ENCODE results near the gene NTM. TPM values are rescaled to one million over a fixed set of nuclear protein-coding genes. Genes with fewer than 3 reads are reported as not detected.

The NTM gene
- total and polyA plus RNA-seq, 2 of the 8 experiments (the other 6 are each of a cell fraction or from before 2014, with no cell fraction given): 13.4 to 20.0 TPM

- Histone ChIP-seq H2BK15ac (ENCODE audit: low read length) (no peak overlapping the region), H4K5ac (ENCODE audit: insufficient read length, low read depth, low read length) (no peak overlapping the region), H3K4me1 (replicated peaks in 1 of 4; ENCODE audit: control insufficient read depth in 3 of 4, insufficient read depth in 4 of 4, low read length in 3 of 4) (no peaks in the 10 kb centered on the region), H3K27ac (ENCODE audit: low read depth, low read length) (no peak overlapping the region), H4K20me1 (replicated peaks in 1 of 2; ENCODE audit: control insufficient read depth in 1 of 2, insufficient read depth in 2 of 2, low read length in 2 of 2) (no peaks in the 10 kb centered on the region), H3K27me3 (replicated peaks in 1 of 4; ENCODE audit: control insufficient read depth in 3 of 4, extremely low read depth in 1 of 4, insufficient read depth in 3 of 4, low read length in 3 of 4) (no peaks in the 10 kb centered on the region), H2BK5ac (ENCODE audit: low read depth, low read length) (no peak overlapping the region), H2BK120ac (replicated peaks; ENCODE audit: low read depth, low read length) (no peak overlapping the region), H2BK12ac (ENCODE audit: low read depth, low read length) (no peak overlapping the region), H3K56ac (replicated peaks; ENCODE audit: insufficient read length, low read depth, low read length) (no peak overlapping the region), H3K36me3 (ENCODE audit: control insufficient read depth in 2 of 4, insufficient read depth in 4 of 4, low read length in 3 of 4) (no peaks in the 10 kb centered on the region), H2AK5ac (ENCODE audit: low read depth, low read length) (no peak overlapping the region), H3K79me2 (ENCODE audit: control insufficient read depth in 1 of 2, insufficient read depth in 2 of 2, low read length in 2 of 2) (no peaks in the 10 kb centered on the region), H3K4ac (replicated peaks; ENCODE audit: insufficient read length, low read depth, low read length) (no peak overlapping the region), H4K8ac (ENCODE audit: extremely low read depth, insufficient read depth, low read length) (no peak overlapping the region), H3K18ac (ENCODE audit: extremely low read depth, low read length) (no peak overlapping the region), H3K79me1 (ENCODE audit: low read depth, low read length) (no peaks in the 10 kb centered on the region; the same call in 1 of the 2 replicates), H3K4me3 (ENCODE audit: extremely low read depth in 1 of 4, insufficient read depth in 2 of 4, low read depth in 3 of 4, low read length in 4 of 4) (no peak overlapping the region), H3K14ac (ENCODE audit: insufficient read length) (no peak overlapping the region), H4K91ac (replicated peaks; ENCODE audit: insufficient read length, low read length) (no peak overlapping the region), H2AFZ (ENCODE audit: low read length) (no peak overlapping the region), H3K23ac (ENCODE audit: insufficient read length) (no peak overlapping the region), H3K23me2 (ENCODE audit: low read depth, low read length) (no peaks in the 10 kb centered on the region; the same call in 1 of the 2 replicates), H2BK20ac (ENCODE audit: low read length) (no peak overlapping the region), H3K4me2 (ENCODE audit: insufficient read depth in 1 of 2, low read depth in 2 of 2, low read length in 2 of 2) (no peak overlapping the region), H3K9me3 (ENCODE audit: insufficient read depth in 2 of 2, low read depth in 1 of 2, low read length in 1 of 2) (no peaks in the 10 kb centered on the region), H3K9ac (replicated peaks in 1 of 4; ENCODE audit: extremely low read depth in 1 of 4, low read depth in 3 of 4, low read length in 3 of 4) (no peak overlapping the region)
- no peak for DNase-seq (ENCODE audit: low read depth in 1 of 2, low spot score in 2 of 2)
- whole genome bisulfite sequencing, 2 experiments (ENCODE audit: extremely low coverage in 1 of 2, insufficient coverage in 1 of 2, insufficient read length in 1 of 2, insufficient replicate concordance in 2 of 2, low coverage in 1 of 2, low lambda C conversion rate in 2 of 2, missing lambda C conversion rate in 1 of 2): 85% methylated on average over 2 of the region's 2 CpGs; no CpG with 5 or more reads in 1 of the 2 experiments
- no peak for FAIRE-seq
- ChIA-PET POLR2A (ENCODE audit: partially characterized antibody) (no interaction called here), CTCF (ENCODE audit: partially characterized antibody) (no interaction called here)
- TF ChIP-seq, protein P1, sequence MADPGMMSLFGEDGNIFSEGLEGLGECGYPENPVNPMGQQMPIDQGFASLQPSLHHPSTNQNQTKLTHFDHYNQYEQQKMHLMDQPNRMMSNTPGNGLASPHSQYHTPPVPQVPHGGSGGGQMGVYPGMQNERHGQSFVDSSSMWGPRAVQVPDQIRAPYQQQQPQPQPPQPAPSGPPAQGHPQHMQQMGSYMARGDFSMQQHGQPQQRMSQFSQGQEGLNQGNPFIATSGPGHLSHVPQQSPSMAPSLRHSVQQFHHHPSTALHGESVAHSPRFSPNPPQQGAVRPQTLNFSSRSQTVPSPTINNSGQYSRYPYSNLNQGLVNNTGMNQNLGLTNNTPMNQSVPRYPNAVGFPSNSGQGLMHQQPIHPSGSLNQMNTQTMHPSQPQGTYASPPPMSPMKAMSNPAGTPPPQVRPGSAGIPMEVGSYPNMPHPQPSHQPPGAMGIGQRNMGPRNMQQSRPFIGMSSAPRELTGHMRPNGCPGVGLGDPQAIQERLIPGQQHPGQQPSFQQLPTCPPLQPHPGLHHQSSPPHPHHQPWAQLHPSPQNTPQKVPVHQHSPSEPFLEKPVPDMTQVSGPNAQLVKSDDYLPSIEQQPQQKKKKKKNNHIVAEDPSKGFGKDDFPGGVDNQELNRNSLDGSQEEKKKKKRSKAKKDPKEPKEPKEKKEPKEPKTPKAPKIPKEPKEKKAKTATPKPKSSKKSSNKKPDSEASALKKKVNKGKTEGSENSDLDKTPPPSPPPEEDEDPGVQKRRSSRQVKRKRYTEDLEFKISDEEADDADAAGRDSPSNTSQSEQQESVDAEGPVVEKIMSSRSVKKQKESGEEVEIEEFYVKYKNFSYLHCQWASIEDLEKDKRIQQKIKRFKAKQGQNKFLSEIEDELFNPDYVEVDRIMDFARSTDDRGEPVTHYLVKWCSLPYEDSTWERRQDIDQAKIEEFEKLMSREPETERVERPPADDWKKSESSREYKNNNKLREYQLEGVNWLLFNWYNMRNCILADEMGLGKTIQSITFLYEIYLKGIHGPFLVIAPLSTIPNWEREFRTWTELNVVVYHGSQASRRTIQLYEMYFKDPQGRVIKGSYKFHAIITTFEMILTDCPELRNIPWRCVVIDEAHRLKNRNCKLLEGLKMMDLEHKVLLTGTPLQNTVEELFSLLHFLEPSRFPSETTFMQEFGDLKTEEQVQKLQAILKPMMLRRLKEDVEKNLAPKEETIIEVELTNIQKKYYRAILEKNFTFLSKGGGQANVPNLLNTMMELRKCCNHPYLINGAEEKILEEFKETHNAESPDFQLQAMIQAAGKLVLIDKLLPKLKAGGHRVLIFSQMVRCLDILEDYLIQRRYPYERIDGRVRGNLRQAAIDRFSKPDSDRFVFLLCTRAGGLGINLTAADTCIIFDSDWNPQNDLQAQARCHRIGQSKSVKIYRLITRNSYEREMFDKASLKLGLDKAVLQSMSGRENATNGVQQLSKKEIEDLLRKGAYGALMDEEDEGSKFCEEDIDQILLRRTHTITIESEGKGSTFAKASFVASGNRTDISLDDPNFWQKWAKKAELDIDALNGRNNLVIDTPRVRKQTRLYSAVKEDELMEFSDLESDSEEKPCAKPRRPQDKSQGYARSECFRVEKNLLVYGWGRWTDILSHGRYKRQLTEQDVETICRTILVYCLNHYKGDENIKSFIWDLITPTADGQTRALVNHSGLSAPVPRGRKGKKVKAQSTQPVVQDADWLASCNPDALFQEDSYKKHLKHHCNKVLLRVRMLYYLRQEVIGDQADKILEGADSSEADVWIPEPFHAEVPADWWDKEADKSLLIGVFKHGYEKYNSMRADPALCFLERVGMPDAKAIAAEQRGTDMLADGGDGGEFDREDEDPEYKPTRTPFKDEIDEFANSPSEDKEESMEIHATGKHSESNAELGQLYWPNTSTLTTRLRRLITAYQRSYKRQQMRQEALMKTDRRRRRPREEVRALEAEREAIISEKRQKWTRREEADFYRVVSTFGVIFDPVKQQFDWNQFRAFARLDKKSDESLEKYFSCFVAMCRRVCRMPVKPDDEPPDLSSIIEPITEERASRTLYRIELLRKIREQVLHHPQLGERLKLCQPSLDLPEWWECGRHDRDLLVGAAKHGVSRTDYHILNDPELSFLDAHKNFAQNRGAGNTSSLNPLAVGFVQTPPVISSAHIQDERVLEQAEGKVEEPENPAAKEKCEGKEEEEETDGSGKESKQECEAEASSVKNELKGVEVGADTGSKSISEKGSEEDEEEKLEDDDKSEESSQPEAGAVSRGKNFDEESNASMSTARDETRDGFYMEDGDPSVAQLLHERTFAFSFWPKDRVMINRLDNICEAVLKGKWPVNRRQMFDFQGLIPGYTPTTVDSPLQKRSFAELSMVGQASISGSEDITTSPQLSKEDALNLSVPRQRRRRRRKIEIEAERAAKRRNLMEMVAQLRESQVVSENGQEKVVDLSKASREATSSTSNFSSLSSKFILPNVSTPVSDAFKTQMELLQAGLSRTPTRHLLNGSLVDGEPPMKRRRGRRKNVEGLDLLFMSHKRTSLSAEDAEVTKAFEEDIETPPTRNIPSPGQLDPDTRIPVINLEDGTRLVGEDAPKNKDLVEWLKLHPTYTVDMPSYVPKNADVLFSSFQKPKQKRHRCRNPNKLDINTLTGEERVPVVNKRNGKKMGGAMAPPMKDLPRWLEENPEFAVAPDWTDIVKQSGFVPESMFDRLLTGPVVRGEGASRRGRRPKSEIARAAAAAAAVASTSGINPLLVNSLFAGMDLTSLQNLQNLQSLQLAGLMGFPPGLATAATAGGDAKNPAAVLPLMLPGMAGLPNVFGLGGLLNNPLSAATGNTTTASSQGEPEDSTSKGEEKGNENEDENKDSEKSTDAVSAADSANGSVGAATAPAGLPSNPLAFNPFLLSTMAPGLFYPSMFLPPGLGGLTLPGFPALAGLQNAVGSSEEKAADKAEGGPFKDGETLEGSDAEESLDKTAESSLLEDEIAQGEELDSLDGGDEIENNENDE (IDR thresholded peaks at IDR 0.05; ENCODE audit: insufficient replicate concordance, low read length): no peak
Measured at GRCh38 chr11:132222345-132222744, 851.9 kb downstream of the NTM start.
